Endothelial cell of umbilical vein (primary cell): Measurements from ENCODE around the gene DNASE1L1. TPM values are rescaled to one million over a fixed set of nuclear protein-coding genes. Genes with fewer than 3 reads are reported as not detected.

Experiments
- BruUV-seq: library from RNA; stranded (reverse); fragments of 400-500 nt; replicated peaks from 2 replicates; lab custom pipeline; 2021; lab: Mats Ljungman, UMichigan
- CTCF ChIA-PET: fragments of 300-600, 350-600 bp; sonication (Branson Sonifier 250); formaldehyde crosslinking; loops from one replicate; lab custom pipeline; 2021; ENCODE audit warnings: antibody characterized with exemption, inconsistent platforms; lab: Charles Lee
- POLR2A ChIA-PET: fragments of 300-600, 350-600 bp; sonication (Branson Sonifier 250); formaldehyde crosslinking; loops from one replicate; lab custom pipeline; 2021; ENCODE audit warnings: antibody characterized with exemption, inconsistent platforms; lab: Charles Lee
- DNase-seq: peaks from one replicate; pipeline ENCODE4 v3.0.0-alpha.2; 2011; ENCODE audit warnings: low read depth, low spot score
- FAIRE-seq: peaks from 2 replicates; lab custom pipeline; 2011; peaks lifted over from hg19 to GRCh38; lab: Jason Lieb, UNC
- H2AFZ ChIP-seq: 2 replicates; pipeline ENCODE4 v1.6.0; 2012; ENCODE audit warnings: low read depth, low read length, control low read depth, inconsistent platforms
- H3K27ac ChIP-seq: 2 replicates; pipeline ENCODE4 v1.5.1; 2011; ENCODE audit warnings: low read depth, mild to moderate bottlenecking, control low read depth, low read length, moderate library complexity; ENCODE audit not compliant: insufficient read depth
- H3K27me3 ChIP-seq, 2 experiments: 2 replicates each; pipeline versions ENCODE4 v1.6.0 to v1.6.1; 2011; ENCODE audit warnings: low read length in 2 of 2, mixed read lengths in 1 of 2; ENCODE audit not compliant: control insufficient read depth in 2 of 2, insufficient read depth in 2 of 2
- H3K36me3 ChIP-seq, 2 experiments: 2 replicates in 1 of 2; 3 replicates in 1 of 2; pipeline ENCODE4 v1.5.1; 2011; ENCODE audit warnings: low read length in 2 of 2, mild to moderate bottlenecking in 1 of 2, moderate library complexity in 1 of 2; ENCODE audit not compliant: control insufficient read depth in 2 of 2, insufficient read depth in 2 of 2; ENCODE audit errors: extremely low read depth in 1 of 2
- H3K4me1 ChIP-seq: 3 replicates; pipeline ENCODE4 v1.5.1; 2011; ENCODE audit warnings: mild to moderate bottlenecking, low read length; ENCODE audit not compliant: control insufficient read depth, insufficient read depth; ENCODE audit errors: extremely low read depth
- H3K4me2 ChIP-seq: 2 replicates; pipeline ENCODE4 v1.6.1; 2011; ENCODE audit warnings: low read length, control low read depth, mixed read lengths; ENCODE audit not compliant: insufficient read depth
- H3K4me3 ChIP-seq, 3 experiments: fragments of 200-600 bp in 1 of 3; sonication (generic), shearing (Covaris generic) in 1 of 3; replicated peaks in 1 of 3; 2 replicates each; pipeline ENCODE4 v1.5.1; 2011 to 2016; ENCODE audit warnings: control low read depth in 3 of 3, low read length in 3 of 3, mild to moderate bottlenecking in 2 of 3, inconsistent platforms in 1 of 3, low read depth in 1 of 3, moderate library complexity in 1 of 3; ENCODE audit not compliant: insufficient read depth in 1 of 3
- H3K79me2 ChIP-seq: 2 replicates; pipeline ENCODE4 v1.6.0; 2012; ENCODE audit warnings: low read length, inconsistent platforms; ENCODE audit not compliant: control insufficient read depth, insufficient read depth
- H3K9ac ChIP-seq: replicated peaks from 2 replicates; pipeline ENCODE3; 2011; ENCODE audit warnings: low read length, control low read depth; ENCODE audit not compliant: insufficient read depth; ENCODE audit errors: extremely low read depth
- H3K9me1 ChIP-seq: replicated peaks from 3 replicates; pipeline ENCODE4 v1.6.0; 2011; ENCODE audit warnings: mild to moderate bottlenecking, low read length; ENCODE audit not compliant: control insufficient read depth, insufficient read depth; ENCODE audit errors: extremely low read depth
- H3K9me3 ChIP-seq: replicated peaks from 2 replicates; pipeline ENCODE4 v1.5.1; 2012; ENCODE audit warnings: low read length, inconsistent platforms; ENCODE audit not compliant: control insufficient read depth, insufficient read depth
- H4K20me1 ChIP-seq: replicated peaks from 2 replicates; pipeline ENCODE3; 2011; ENCODE audit warnings: mild to moderate bottlenecking, low read length; ENCODE audit not compliant: control insufficient read depth, insufficient read depth; ENCODE audit errors: extremely low read depth
- POLR2AphosphoS5 ChIP-seq: IDR thresholded peaks from 2 replicates; pipeline ENCODE4 v1.6.1; 2012; ENCODE audit warnings: low read depth, mild to moderate bottlenecking, control low read depth, low read length, moderate library complexity; ENCODE audit not compliant: insufficient read depth
- dilution Hi-C: fragments of 300-500 bp; cut with MboI; formaldehyde crosslinking; loops from one replicate; pipeline ENCODE4 v1.15.0; 2019; ENCODE audit warnings: low sequenced_read_pairs; ENCODE audit not compliant: extremely low pct_ligation_motif_present
- intact Hi-C: fragments of 100-400 bp; cut with micrococcal nuclease; formaldehyde crosslinking; loops from one replicate; pipeline ENCODE4 v1.10.0; 2022
- polyA plus RNA-seq, 4 experiments: library from polyadenylated mRNA; depleted of rRNA in 3 of 4; stranded (reverse) in 3 of 4; unstranded in 1 of 4; fragments of >200 nt; gene quantifications; 2 replicates each; pipeline versions ENCODE4 v1.2.1 to v1.2.3, GENCODE V29; 2011 to 2012; ENCODE audit warnings: missing spikeins in 1 of 4
- total RNA-seq: library from RNA; stranded (reverse); gene quantifications from 2 replicates; pipeline ENCODE4 v1.2.3, GENCODE V29; 2021
- TF ChIP-seq, protein P1 (sequence below), 2 donors: IDR thresholded peaks; 1 replicate in 1 of 2; 2 replicates in 1 of 2; pipeline ENCODE4 v1.5.1; 2011; ENCODE audit warnings: low read length in 2 of 2, mild to moderate bottlenecking in 2 of 2, moderate library complexity in 2 of 2, control low read depth in 1 of 2, inconsistent platforms in 1 of 2, low read depth in 1 of 2; ENCODE audit not compliant: insufficient read depth in 1 of 2; ENCODE audit errors: extremely low read depth in 1 of 2

DNASE1L1 gene
- total and polyA plus RNA-seq, 2 donors (not counting 3 experiments of a cell fraction or from before 2014, with no cell fraction given) = 61.5 to 84.9 TPM

- H3K27me3 ChIP-seq = no peaks in the 10 kb centered on the region
- H3K9ac ChIP-seq = peak within 1 kb of the TSS; percentile 84
- BruUV-seq = no TSS peak
- H3K27ac ChIP-seq = peak within 1 kb of the TSS; percentile 63
- ChIA-PET POLR2A (no interaction called here), CTCF (interaction anchor here (0.7 to 1.5 kb wide), 4 partner anchors 19 to 83 kb away, joined by 3 to 5 read pairs (median 4); partner anchors contain the start of gene RPL10)
- H2AFZ ChIP-seq = peak within 1 kb of the TSS; percentile 26
- TF ChIP-seq, protein P1, sequence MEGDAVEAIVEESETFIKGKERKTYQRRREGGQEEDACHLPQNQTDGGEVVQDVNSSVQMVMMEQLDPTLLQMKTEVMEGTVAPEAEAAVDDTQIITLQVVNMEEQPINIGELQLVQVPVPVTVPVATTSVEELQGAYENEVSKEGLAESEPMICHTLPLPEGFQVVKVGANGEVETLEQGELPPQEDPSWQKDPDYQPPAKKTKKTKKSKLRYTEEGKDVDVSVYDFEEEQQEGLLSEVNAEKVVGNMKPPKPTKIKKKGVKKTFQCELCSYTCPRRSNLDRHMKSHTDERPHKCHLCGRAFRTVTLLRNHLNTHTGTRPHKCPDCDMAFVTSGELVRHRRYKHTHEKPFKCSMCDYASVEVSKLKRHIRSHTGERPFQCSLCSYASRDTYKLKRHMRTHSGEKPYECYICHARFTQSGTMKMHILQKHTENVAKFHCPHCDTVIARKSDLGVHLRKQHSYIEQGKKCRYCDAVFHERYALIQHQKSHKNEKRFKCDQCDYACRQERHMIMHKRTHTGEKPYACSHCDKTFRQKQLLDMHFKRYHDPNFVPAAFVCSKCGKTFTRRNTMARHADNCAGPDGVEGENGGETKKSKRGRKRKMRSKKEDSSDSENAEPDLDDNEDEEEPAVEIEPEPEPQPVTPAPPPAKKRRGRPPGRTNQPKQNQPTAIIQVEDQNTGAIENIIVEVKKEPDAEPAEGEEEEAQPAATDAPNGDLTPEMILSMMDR (IDR thresholded peaks at IDR 0.05; ENCODE audit: extremely low read depth in 1 of 2, insufficient read depth in 1 of 2, low read depth in 1 of 2, low read length in 2 of 2) = no peak
- TF ChIP-seq POLR2AphosphoS5 = peak; percentile 44
- H3K9me3 ChIP-seq = no peaks in the 10 kb centered on the region
- intact Hi-C loops = loop anchor here (5.0 kb wide), 2 partner anchors 33 to 37 kb away; partner anchors contain the start of genes DNASE1L1 and LAGE3
- peak within 1 kb of the TSS; percentile 35 to 69 (median 50) for H3K4me3 ChIP-seq
- H4K20me1 ChIP-seq = no peaks in the 10 kb centered on the region
- FAIRE-seq = peak; percentile 54
- H3K36me3 ChIP-seq = peaks cover 4 to 39% of the 10 kb centered on the region in 2 experiments
- H3K79me2 ChIP-seq = peaks cover 45% of the 10 kb centered on the region
- dilution Hi-C loops = no loop called here
- DNase-seq = peak; percentile 40
- H3K9me1 ChIP-seq = no peaks in the 10 kb centered on the region
- peak within 1 kb of the TSS; percentile 74 for H3K4me2 ChIP-seq
- peaks cover 8% of the 10 kb centered on the region for H3K4me1 ChIP-seq
These were observed 35.1 kb upstream of the DNASE1L1 start, which contains the start of gene FAM50A for GRCh38 chrX:154443992-154444754. Gene FAM50A, plus strand, starts transcription at chrX:154444141. Its CDS starts 95 bp downstream, at chrX:154444236.
